Measurements from ENCODE around the gene C6orf141. TPM values are rescaled to one million over a fixed set of nuclear protein-coding genes. Genes with fewer than 3 reads are reported as not detected.

C6orf141 gene
- total and polyA plus RNA-seq, 4 donors, result 0.73 to 6.1 (median 4.3) TPM

DNA sequence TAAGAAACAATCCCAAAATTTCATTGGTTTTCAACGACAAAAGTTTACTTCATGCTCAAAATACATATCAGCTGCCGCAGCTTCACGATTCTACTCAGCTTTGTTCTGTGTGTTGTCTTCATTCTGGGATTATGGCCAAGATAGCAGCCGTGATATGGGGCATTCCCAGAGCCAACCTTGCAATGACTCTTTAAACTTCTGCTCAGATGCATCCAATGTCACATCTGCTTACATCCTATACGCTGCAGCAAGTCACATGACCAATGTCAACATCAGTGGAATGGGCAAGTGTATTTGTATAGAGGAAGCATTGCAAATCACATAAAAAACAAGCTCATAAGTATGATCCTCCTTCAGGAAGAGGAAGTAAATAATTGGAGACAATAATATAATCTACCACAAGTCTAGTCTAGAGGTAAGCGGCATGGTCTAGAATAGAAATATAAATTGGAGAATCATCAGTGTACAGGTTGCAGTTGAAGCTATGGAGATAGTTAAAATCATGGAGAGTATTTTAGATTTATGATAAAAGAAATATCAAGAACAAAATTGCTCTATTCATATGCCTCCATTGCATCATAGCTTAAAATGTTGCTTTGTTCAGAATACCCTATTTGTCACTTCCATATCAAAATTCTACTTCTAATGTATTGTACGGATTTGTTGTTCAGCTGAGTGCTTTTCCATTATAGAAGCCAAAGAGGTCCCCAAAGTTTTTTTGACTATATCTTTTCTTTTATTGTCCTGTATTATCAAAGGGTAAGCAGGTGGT is 7.2 kb upstream of the C6orf141 start:
- H3K27ac ChIP-seq (ENCODE audit: low read depth in 1 of 2, low read length in 1 of 2), result no peak overlapping the region
- DNase-seq, result no peak
- no peak for ATAC-seq (ENCODE audit: insufficient read depth, low FRiP score)
- no peaks in the 10 kb centered on the region for H3K36me3 ChIP-seq (ENCODE audit: control insufficient read depth in 4 of 4, insufficient read depth in 4 of 4, low read length in 4 of 4)
- no peaks in the 10 kb centered on the region for H3K27me3 ChIP-seq (ENCODE audit: control insufficient read depth in 3 of 3, insufficient read depth in 3 of 3, low read length in 2 of 3)
- H3K9me3 ChIP-seq (ENCODE audit: control insufficient read depth in 4 of 4, insufficient read depth in 3 of 4, low read length in 3 of 4), result no peaks in the 10 kb centered on the region
- TF ChIP-seq, protein P1, sequence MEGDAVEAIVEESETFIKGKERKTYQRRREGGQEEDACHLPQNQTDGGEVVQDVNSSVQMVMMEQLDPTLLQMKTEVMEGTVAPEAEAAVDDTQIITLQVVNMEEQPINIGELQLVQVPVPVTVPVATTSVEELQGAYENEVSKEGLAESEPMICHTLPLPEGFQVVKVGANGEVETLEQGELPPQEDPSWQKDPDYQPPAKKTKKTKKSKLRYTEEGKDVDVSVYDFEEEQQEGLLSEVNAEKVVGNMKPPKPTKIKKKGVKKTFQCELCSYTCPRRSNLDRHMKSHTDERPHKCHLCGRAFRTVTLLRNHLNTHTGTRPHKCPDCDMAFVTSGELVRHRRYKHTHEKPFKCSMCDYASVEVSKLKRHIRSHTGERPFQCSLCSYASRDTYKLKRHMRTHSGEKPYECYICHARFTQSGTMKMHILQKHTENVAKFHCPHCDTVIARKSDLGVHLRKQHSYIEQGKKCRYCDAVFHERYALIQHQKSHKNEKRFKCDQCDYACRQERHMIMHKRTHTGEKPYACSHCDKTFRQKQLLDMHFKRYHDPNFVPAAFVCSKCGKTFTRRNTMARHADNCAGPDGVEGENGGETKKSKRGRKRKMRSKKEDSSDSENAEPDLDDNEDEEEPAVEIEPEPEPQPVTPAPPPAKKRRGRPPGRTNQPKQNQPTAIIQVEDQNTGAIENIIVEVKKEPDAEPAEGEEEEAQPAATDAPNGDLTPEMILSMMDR (IDR thresholded peaks at IDR 0.05; ENCODE audit: control extremely low read depth, extremely low read depth), result no peak
- H3K9ac ChIP-seq (ENCODE audit: insufficient read depth in 1 of 2, low read length in 2 of 2), result no peak overlapping the region
- peaks cover 0 to 6% (median 0%) of the 10 kb centered on the region in 5 donors for H3K4me1 ChIP-seq (ENCODE audit: control insufficient read depth in 5 of 5, insufficient read depth in 5 of 5, low read length in 5 of 5)
- no peak overlapping the region for H3K4me3 ChIP-seq
- 75 to 80% methylated on average over 7 of the region's 7 CpGs for WGBS, 2 donors

DNA sequence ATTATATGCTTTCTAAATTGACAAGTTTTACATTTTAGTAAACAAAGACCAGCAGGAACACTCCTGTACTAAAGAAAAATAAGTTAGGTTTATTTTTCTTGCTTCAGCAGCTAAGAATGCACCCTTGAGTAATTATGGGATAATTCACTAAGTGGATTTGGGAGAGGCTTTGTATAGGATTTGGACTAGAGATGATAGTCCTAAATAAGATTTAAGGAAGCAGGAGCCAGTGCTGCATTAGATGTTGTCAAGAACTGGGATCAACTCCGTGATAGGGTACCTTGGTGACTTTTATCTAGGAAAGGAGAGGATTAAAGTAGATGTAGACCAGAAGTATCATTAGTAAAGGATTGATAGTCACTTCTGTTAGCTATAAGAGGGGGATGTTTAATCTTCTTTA is 4.1 kb upstream of the C6orf141 start:
- TF ChIP-seq, protein P1 (IDR thresholded peaks at IDR 0.05; ENCODE audit: control extremely low read depth, extremely low read depth), result no peak
- no peak overlapping the region for H3K9ac ChIP-seq (ENCODE audit: insufficient read depth in 1 of 2, low read length in 2 of 2)
- H3K9me3 ChIP-seq (ENCODE audit: control insufficient read depth in 4 of 4, insufficient read depth in 3 of 4, low read length in 3 of 4), result no peaks in the 10 kb centered on the region
- no peak overlapping the region for H3K27ac ChIP-seq (ENCODE audit: low read depth in 1 of 2, low read length in 1 of 2)
- H3K36me3 ChIP-seq (ENCODE audit: control insufficient read depth in 4 of 4, insufficient read depth in 4 of 4, low read length in 4 of 4), result no peaks in the 10 kb centered on the region
- no peak overlapping the region for H3K4me3 ChIP-seq
- 82 to 94% methylated on average over 1 of the region's 1 CpG for WGBS, 2 donors
- ATAC-seq (ENCODE audit: insufficient read depth, low FRiP score) (no peak), DNase-seq (no peak)
- H3K27me3 ChIP-seq (ENCODE audit: control insufficient read depth in 3 of 3, insufficient read depth in 3 of 3, low read length in 2 of 3), result peaks cover 0 to 14% (median 10%) of the 10 kb centered on the region in 3 donors
- peaks cover 0 to 17% (median 2%) of the 10 kb centered on the region in 5 donors for H3K4me1 ChIP-seq (ENCODE audit: control insufficient read depth in 5 of 5, insufficient read depth in 5 of 5, low read length in 5 of 5)

DNA sequence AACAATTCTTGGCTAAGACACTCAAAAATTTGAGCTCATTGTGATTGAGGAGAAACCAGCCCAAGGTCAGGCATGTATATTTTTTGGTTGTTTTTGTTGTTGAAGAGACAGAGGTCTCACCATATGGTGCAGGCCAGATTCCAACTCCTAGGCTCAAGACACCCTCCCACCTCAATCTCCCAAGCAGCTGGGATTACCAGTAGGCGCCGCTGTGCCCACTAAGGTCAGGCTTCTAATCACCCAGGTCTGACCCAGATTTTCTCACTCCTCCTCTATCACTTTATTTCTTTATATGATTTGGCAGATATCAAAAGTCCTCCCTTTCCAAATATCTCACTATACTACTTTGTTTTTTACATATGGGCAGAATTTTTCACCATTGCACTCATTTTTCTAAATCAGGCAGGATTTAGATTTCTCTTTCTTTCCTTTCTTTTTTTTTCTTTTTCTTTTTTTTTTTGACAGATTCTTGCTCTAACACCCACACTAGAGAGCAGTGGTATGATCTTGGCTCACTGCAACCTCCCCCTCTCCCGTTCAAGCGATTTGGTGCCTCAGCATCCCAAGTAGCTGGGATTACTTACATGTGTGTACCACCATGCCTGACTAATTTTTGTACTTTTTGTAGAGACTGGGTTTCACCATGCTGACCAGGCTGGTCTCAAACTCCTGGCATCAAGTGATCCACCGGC is 1.7 kb upstream of the C6orf141 start:
- H3K27me3 ChIP-seq (ENCODE audit: control insufficient read depth in 3 of 3, insufficient read depth in 3 of 3, low read length in 2 of 3), result peaks cover 0 to 19% (median 15%) of the 10 kb centered on the region in 3 donors
- WGBS, 2 donors, result 88 to 92% methylated on average over 5 of the region's 5 CpGs

More for the DNA sequence above, 1.7 kb upstream of the C6orf141 start:
- DNase-seq (no peak), ATAC-seq (ENCODE audit: insufficient read depth, low FRiP score) (no peak)
- Histone ChIP-seq H3K9me3 (ENCODE audit: control insufficient read depth in 4 of 4, insufficient read depth in 3 of 4, low read length in 3 of 4) (no peaks in the 10 kb centered on the region), H3K36me3 (ENCODE audit: control insufficient read depth in 4 of 4, insufficient read depth in 4 of 4, low read length in 4 of 4) (no peaks in the 10 kb centered on the region), H3K9ac (ENCODE audit: insufficient read depth in 1 of 2, low read length in 2 of 2) (no peak overlapping the region), H3K4me3 (no peak overlapping the region), H3K27ac (ENCODE audit: low read depth in 1 of 2, low read length in 1 of 2) (no peak overlapping the region), H3K4me1 (ENCODE audit: control insufficient read depth in 5 of 5, insufficient read depth in 5 of 5, low read length in 5 of 5) (peaks cover 0 to 19% (median 3%) of the 10 kb centered on the region in 5 donors)
- TF ChIP-seq, protein P1 (IDR thresholded peaks at IDR 0.05; ENCODE audit: control extremely low read depth, extremely low read depth), result no peak

Measured in lung (tissue), 12 donors.